SK-N-SH (cell line): ENCODE results near the gene CIBAR2. TPM values are rescaled to one million over a fixed set of nuclear protein-coding genes. Genes with fewer than 3 reads are reported as not detected.
A peak's percentile ranks its signal among the peaks of the same experiment; 100 is the strongest.

Experiments used
- CTCF ChIA-PET: fragments of 300-600, 350-600 bp; formaldehyde crosslinking; extraction: SDS; loops from one replicate; lab custom pipeline; 2021; lab: Yijun Ruan, JAX
- POLR2A ChIA-PET: fragments of 350-600 bp; sonication (Branson Sonifier 250); formaldehyde crosslinking; extraction: SDS; loops from one replicate; lab custom pipeline; 2020; ENCODE audit warnings: antibody characterized with exemption, inconsistent platforms; lab: Yijun Ruan, JAX
- DNase-seq: peaks from one replicate; pipeline ENCODE4 v3.0.0; 2012
- H2AFZ ChIP-seq: fragments of 200-600 bp; sonication (generic); 2 replicates; pipeline ENCODE4 v1.8.1; 2016; ENCODE audit warnings: antibody characterized with exemption, mild to moderate bottlenecking, low read depth
- H3F3A ChIP-seq: fragments of 200-600 bp; sonication (generic); replicated peaks from 2 replicates; pipeline ENCODE3; 2016; ENCODE audit warnings: antibody characterized with exemption, mild to moderate bottlenecking; ENCODE audit not compliant: insufficient read depth
- H3K27ac ChIP-seq, 2 experiments: fragments of 200-500 bp in 1 of 2; fragments of 200-600 bp in 1 of 2; sonication (Bioruptor generic) in 1 of 2; sonication (generic), shearing (Covaris generic) in 1 of 2; 2 replicates each; pipeline versions ENCODE4 v1.5.1 to v1.6.1; 2014 to 2016; ENCODE audit warnings: low read depth in 2 of 2, inconsistent platforms in 1 of 2, low read length in 1 of 2, mild to moderate bottlenecking in 1 of 2, mixed read lengths in 1 of 2
- H3K27me3 ChIP-seq: fragments of 200-600 bp; sonication (generic), shearing (Covaris generic); 2 replicates; pipeline ENCODE4 v1.6.1; 2016; ENCODE audit warnings: mixed run types; ENCODE audit not compliant: insufficient read depth
- H3K36me3 ChIP-seq, 2 experiments: fragments of 200-500 bp in 1 of 2; fragments of 200-600 bp in 1 of 2; sonication (Bioruptor generic) in 1 of 2; sonication (generic) in 1 of 2; replicated peaks in 1 of 2; 2 replicates each; pipeline versions ENCODE3 to v1.5.1; 2014 to 2016; ENCODE audit warnings: low read length in 1 of 2, mild to moderate bottlenecking in 1 of 2; ENCODE audit not compliant: insufficient read depth in 2 of 2, control insufficient read depth in 1 of 2
- H3K4me1 ChIP-seq, 2 experiments: fragments of 200-500 bp in 1 of 2; fragments of 200-600 bp in 1 of 2; sonication (Bioruptor generic) in 1 of 2; sonication (generic), shearing (Covaris generic) in 1 of 2; 2 replicates each; pipeline versions ENCODE4 v1.5.1 to v1.6.1; 2014 to 2016; ENCODE audit warnings: low read depth in 1 of 2, low read length in 1 of 2, mixed run types in 1 of 2; ENCODE audit not compliant: insufficient read depth in 2 of 2, control insufficient read depth in 1 of 2
- H3K4me2 ChIP-seq: fragments of 200-600 bp; sonication (generic), shearing (Covaris generic); 2 replicates; pipeline ENCODE4 v1.6.1; 2017; ENCODE audit warnings: mixed run types
- H3K4me3 ChIP-seq, 2 experiments: fragments of 200-500 bp in 1 of 2; fragments of 200-600 bp in 1 of 2; sonication (Bioruptor generic) in 1 of 2; sonication (generic), shearing (Covaris generic) in 1 of 2; 2 replicates each; pipeline versions ENCODE4 v1.5.1 to v1.8.1; 2014 to 2016; ENCODE audit warnings: low read depth in 2 of 2, inconsistent platforms in 1 of 2, low read length in 1 of 2, mild to moderate bottlenecking in 1 of 2, mixed read lengths in 1 of 2, moderate library complexity in 1 of 2
- H3K79me2 ChIP-seq: fragments of 200-600 bp; sonication (generic); 2 replicates; pipeline ENCODE4 v1.8.1; 2017; ENCODE audit warnings: mild to moderate bottlenecking; ENCODE audit not compliant: insufficient read depth
- H3K9ac ChIP-seq: fragments of 200-600 bp; sonication (generic); 2 replicates; pipeline ENCODE4 v1.6.1; 2017; ENCODE audit warnings: mixed run types
- H3K9me2 ChIP-seq: fragments of 200-600 bp; sonication (generic); 2 replicates; pipeline ENCODE4 v1.6.1; 2017; ENCODE audit warnings: mixed run types
- H3K9me3 ChIP-seq: fragments of 200-600 bp; sonication (generic); 2 replicates; pipeline ENCODE4 v1.6.1; 2017; ENCODE audit warnings: mixed run types, mild to moderate bottlenecking, moderate library complexity
- H4K20me1 ChIP-seq: fragments of 200-600 bp; sonication (generic); 2 replicates; pipeline ENCODE4 v1.6.1; 2017; ENCODE audit warnings: mild to moderate bottlenecking, mixed run types; ENCODE audit not compliant: insufficient read depth
- CHD2 ChIP-seq: fragments of 150-350 bp; IDR thresholded peaks from 2 replicates; pipeline ENCODE4 v1.6.1; 2018; ENCODE audit warnings: low read length; ENCODE audit not compliant: partially characterized antibody
- ELF1 ChIP-seq: IDR thresholded peaks from 2 replicates; pipeline ENCODE4 v1.4.0; 2012
- EP300 ChIP-seq, 2 experiments: IDR thresholded peaks; 2 replicates each; pipeline versions ENCODE4 v1.4.0 to v1.6.1; 2012; ENCODE audit warnings: borderline replicate concordance in 1 of 2, low read depth in 1 of 2, low read length in 1 of 2
- EZH2phosphoT487 ChIP-seq: fragments of 200-600 bp; sonication (generic); IDR thresholded peaks from 2 replicates; pipeline ENCODE4 v1.6.1; 2017; ENCODE audit warnings: low read depth, mixed run types, mild to moderate bottlenecking, antibody characterized with exemption, moderate library complexity, borderline replicate concordance
- FOSL2 ChIP-seq: IDR thresholded peaks from 2 replicates; pipeline ENCODE4 v1.4.0; 2012; ENCODE audit warnings: low read depth, mild to moderate bottlenecking, moderate library complexity, borderline replicate concordance
- FOXJ3 ChIP-seq: sonication (generic); formaldehyde crosslinking; IDR thresholded peaks from 2 replicates; pipeline ENCODE4 v1.5.1; 2020; ENCODE audit warnings: mild to moderate bottlenecking, missing genetic modification reagents
- FOXM1 ChIP-seq: IDR thresholded peaks from 2 replicates; pipeline ENCODE4 v1.4.0; 2012; ENCODE audit warnings: low read depth, mild to moderate bottlenecking
- GATA2 ChIP-seq: sonication (generic); formaldehyde crosslinking; IDR thresholded peaks from 2 replicates; pipeline ENCODE4 v1.5.0; 2020; ENCODE audit warnings: mild to moderate bottlenecking, missing genetic modification reagents
- NFIC ChIP-seq: IDR thresholded peaks from 2 replicates; pipeline ENCODE4 v1.4.0; 2012; ENCODE audit warnings: borderline replicate concordance
- POLR2AphosphoS5 ChIP-seq: IDR thresholded peaks from 2 replicates; pipeline ENCODE4 v1.6.1; 2012; ENCODE audit warnings: low read depth, low read length
- RCOR1 ChIP-seq: fragments of 150-350 bp; IDR thresholded peaks from 2 replicates; pipeline ENCODE4 v1.6.1; 2017; ENCODE audit warnings: antibody characterized with exemption, low read length
- REST ChIP-seq: IDR thresholded peaks from 2 replicates; pipeline ENCODE4 v1.6.1; 2012; ENCODE audit warnings: mild to moderate bottlenecking, low read depth, low read length, moderate library complexity
- RFX5 ChIP-seq: IDR thresholded peaks from 2 replicates; pipeline ENCODE4 v1.6.1; 2012; ENCODE audit warnings: mild to moderate bottlenecking, improper control_type of control experiment, low read length
- RXRA ChIP-seq: IDR thresholded peaks from 2 replicates; pipeline ENCODE4 v1.4.0; 2012; ENCODE audit warnings: low read depth, mild to moderate bottlenecking, borderline replicate concordance
- WGBS: methylation state at CpG from one replicate; pipeline ENCODE4 v1.1.6; 2017; ENCODE audit warnings: low lambda C conversion rate; 5-methylcytosine and 5-hydroxymethylcytosine counted together
- polyA plus RNA-seq, 3 experiments: library from polyadenylated mRNA; depleted of rRNA; stranded (reverse); fragments of >200 nt; gene quantifications; 2 replicates each; pipeline ENCODE4 v1.2.3, GENCODE V29; 2012
- TF ChIP-seq, protein P1 (sequence below): fragments of 150-350 bp; IDR thresholded peaks from 2 replicates; pipeline ENCODE4 v1.6.1; 2016; ENCODE audit warnings: mild to moderate bottlenecking, low read depth, low read length
- TF ChIP-seq, protein P2 (sequence below): IDR thresholded peaks from 2 replicates; pipeline ENCODE4; 2012
- TF ChIP-seq, protein P3 (sequence below): IDR thresholded peaks from 2 replicates; pipeline ENCODE4 v1.4.0; 2012; ENCODE audit warnings: low read depth, borderline replicate concordance
- TF ChIP-seq, protein P4 (sequence below): IDR thresholded peaks from 2 replicates; pipeline ENCODE4 v1.4.0; 2012; ENCODE audit warnings: low read depth

The CIBAR2 gene
- polyA plus RNA-seq, 1 of the 3 experiments (the other 2 are of a cell fraction), result 0.15 TPM

GRCh38 chr16:85157372-85157771 lies 45.1 kb upstream of the CIBAR2 start:
- Histone ChIP-seq H3K4me2 (peak overlapping the region; percentile 27; the same call in 1 of the 2 replicates), H3K27ac (peak overlapping the region in 1 of 2 experiments; percentile 87; a peak in 2 of 4 replicates), H3K9ac (no peak overlapping the region), H3K4me1 (peaks cover 0 to 44% of the 10 kb centered on the region in 2 experiments; a peak in 3 of 4 replicates), H3K36me3 (no peaks in the 10 kb centered on the region), H2AFZ (peak overlapping the region; percentile 37; the same call in 1 of the 2 replicates), H3K79me2 (no peaks in the 10 kb centered on the region), H3F3A (peaks cover 8% of the 10 kb centered on the region), H4K20me1 (no peaks in the 10 kb centered on the region), H3K27me3 (no peaks in the 10 kb centered on the region), H3K9me3 (no peaks in the 10 kb centered on the region), H3K4me3 (peak overlapping the region in 1 of 2 experiments; percentile 12; a peak in 1 of 4 replicates), H3K9me2 (no peaks in the 10 kb centered on the region)
- TF ChIP-seq CHD2, result peak; percentile 34
- TF ChIP-seq EP300 (IDR thresholded peaks at IDR 0.05; ENCODE audit: borderline replicate concordance in 1 of 2, low read depth in 1 of 2, low read length in 1 of 2), result peak in 1 of 2 experiments; percentile 85; a peak in 2 of 4 replicates
- no peak for TF ChIP-seq POLR2AphosphoS5
- no peak for TF ChIP-seq REST
- TF ChIP-seq, protein P1, sequence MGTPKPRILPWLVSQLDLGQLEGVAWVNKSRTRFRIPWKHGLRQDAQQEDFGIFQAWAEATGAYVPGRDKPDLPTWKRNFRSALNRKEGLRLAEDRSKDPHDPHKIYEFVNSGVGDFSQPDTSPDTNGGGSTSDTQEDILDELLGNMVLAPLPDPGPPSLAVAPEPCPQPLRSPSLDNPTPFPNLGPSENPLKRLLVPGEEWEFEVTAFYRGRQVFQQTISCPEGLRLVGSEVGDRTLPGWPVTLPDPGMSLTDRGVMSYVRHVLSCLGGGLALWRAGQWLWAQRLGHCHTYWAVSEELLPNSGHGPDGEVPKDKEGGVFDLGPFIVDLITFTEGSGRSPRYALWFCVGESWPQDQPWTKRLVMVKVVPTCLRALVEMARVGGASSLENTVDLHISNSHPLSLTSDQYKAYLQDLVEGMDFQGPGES, result no peak
- peak; percentile 12; the same call in 1 of the 2 replicates for TF ChIP-seq FOXJ3 (CRISPR knock-in tag)
- TF ChIP-seq GATA2 (CRISPR knock-in tag), result peak; percentile 45
- TF ChIP-seq RCOR1, result peak; percentile 90
- DNase-seq, result peak; percentile 78
- ChIA-PET POLR2A (interaction anchor here (1.5 kb wide), 1 partner anchor 13 kb away, joined by 4 read pairs; no protein-coding TSS in a partner anchor), CTCF (interaction anchor here (1.1 to 2.5 kb wide), 4 partner anchors 15 to 96 kb away, joined by 3 to 20 read pairs (median 6); no protein-coding TSS in a partner anchor)
- WGBS, result 51% methylated on average over 8 of the region's 8 CpGs

DNA sequence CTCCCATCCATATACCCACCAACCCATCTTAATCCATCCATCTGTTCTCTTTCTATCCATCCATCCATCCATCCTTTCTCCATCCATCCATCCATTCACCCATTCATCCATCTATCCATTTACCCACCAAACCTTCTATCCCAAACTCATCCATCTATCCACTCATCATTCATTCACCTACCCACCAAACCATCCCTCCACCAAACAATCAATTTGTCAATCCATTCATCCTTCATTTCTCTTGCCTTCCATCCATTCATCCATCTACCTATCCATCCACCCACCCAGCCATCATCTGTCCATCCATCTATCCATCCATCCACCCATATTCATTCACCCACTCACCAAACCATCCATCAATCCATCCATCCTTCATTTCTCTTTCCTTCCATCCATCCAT lies 44.6 kb upstream of the CIBAR2 start:
- Histone ChIP-seq H3K9ac (no peak overlapping the region), H3K4me3 (no peak overlapping the region), H3F3A (peaks cover 8% of the 10 kb centered on the region), H3K27me3 (no peaks in the 10 kb centered on the region), H3K9me3 (no peaks in the 10 kb centered on the region), H4K20me1 (no peaks in the 10 kb centered on the region), H3K79me2 (no peaks in the 10 kb centered on the region), H3K4me2 (no peak overlapping the region), H3K36me3 (no peaks in the 10 kb centered on the region), H3K27ac (peak overlapping the region in 1 of 2 experiments; percentile 87; a peak in 2 of 4 replicates), H2AFZ (no peak overlapping the region), H3K9me2 (no peaks in the 10 kb centered on the region), H3K4me1 (peaks cover 0 to 44% of the 10 kb centered on the region in 2 experiments; a peak in 3 of 4 replicates)
- ChIA-PET CTCF (interaction anchor here (1.3 kb wide), 1 partner anchor 37 kb away, joined by 3 read pairs; no protein-coding TSS in a partner anchor), POLR2A (interaction anchor here (1.5 kb wide), 1 partner anchor 14 kb away, joined by 4 read pairs; no protein-coding TSS in a partner anchor)
- DNase-seq, result no peak
- TF ChIP-seq RCOR1 (no peak), POLR2AphosphoS5 (no peak), GATA2 (CRISPR knock-in tag) (no peak), RFX5 (no peak), EZH2phosphoT487 (no peak), FOSL2 (no peak), ELF1 (no peak), NFIC (no peak), RXRA (no peak), EP300 (IDR thresholded peaks at IDR 0.05; ENCODE audit: borderline replicate concordance in 1 of 2, low read depth in 1 of 2, low read length in 1 of 2) (no peak), FOXM1 (no peak)
- TF ChIP-seq, protein P2, sequence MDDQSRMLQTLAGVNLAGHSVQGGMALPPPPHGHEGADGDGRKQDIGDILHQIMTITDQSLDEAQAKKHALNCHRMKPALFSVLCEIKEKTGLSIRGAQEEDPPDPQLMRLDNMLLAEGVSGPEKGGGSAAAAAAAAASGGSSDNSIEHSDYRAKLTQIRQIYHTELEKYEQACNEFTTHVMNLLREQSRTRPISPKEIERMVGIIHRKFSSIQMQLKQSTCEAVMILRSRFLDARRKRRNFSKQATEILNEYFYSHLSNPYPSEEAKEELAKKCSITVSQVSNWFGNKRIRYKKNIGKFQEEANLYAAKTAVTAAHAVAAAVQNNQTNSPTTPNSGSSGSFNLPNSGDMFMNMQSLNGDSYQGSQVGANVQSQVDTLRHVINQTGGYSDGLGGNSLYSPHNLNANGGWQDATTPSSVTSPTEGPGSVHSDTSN, result no peak
- TF ChIP-seq, protein P1, result no peak
- TF ChIP-seq, protein P3, sequence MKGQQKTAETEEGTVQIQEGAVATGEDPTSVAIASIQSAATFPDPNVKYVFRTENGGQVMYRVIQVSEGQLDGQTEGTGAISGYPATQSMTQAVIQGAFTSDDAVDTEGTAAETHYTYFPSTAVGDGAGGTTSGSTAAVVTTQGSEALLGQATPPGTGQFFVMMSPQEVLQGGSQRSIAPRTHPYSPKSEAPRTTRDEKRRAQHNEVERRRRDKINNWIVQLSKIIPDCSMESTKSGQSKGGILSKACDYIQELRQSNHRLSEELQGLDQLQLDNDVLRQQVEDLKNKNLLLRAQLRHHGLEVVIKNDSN, result no peak
- TF ChIP-seq, protein P4, sequence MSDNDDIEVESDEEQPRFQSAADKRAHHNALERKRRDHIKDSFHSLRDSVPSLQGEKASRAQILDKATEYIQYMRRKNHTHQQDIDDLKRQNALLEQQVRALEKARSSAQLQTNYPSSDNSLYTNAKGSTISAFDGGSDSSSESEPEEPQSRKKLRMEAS, result no peak
